RPMI7951 (cell line): ENCODE data around the gene PGM1. TPM values are rescaled to one million over a fixed set of nuclear protein-coding genes. Genes with fewer than 3 reads are reported as not detected.

Experiments used
- DNase-seq: peaks from one replicate; pipeline ENCODE4 v3.0.0-alpha.2; 2012; ENCODE audit warnings: low read depth
- total RNA-seq: library from RNA; depleted of rRNA; stranded (reverse); fragments of >200 nt; shearing (Covaris generic); gene quantifications from 2 replicates; pipeline ENCODE4 v1.2.3, GENCODE V29; 2014

PGM1 gene
- total RNA-seq, 1 experiment from 2014 or later = 140 TPM

DNA sequence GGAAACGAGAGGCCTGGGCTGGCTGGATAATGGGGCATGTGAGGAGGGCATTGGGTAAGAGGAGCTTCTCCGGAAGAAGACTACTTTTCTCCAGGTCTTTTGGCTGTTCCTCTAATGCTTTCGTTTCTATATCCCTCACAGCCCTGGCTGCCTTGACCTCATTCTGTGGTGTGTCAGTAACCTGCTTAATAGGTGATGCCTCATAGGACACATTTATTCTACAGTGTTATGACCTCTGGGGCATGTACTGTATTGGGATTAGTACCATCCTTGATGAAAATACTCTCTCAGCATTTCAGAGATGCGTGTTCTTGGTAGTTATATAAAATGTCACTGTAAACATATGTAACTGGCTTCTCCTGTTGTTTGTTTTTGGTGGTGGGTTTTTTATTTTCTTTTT lies 40.1 kb downstream of the PGM1 start:
- no peak for DNase-seq

DNA sequence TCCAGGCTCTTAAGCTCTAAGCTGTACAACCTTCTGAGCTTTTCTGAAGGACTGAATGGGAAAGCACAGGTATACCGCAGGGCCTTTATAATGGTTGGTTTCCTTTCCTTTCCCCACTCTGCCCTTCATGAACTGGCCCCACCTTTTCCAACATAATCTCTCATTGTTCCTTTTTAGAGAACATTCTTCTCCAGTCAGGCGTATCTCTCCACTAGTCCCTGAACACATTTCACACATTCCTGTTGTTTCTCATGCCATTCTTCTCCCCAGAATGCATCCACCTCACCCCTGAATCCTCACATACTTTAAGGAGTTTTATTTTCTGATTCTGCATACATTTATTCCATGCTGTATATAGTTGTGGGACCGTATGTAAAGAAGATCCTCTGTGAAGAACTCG lies 41.3 kb downstream of the PGM1 start:
- DNase-seq = no peak

DNA sequence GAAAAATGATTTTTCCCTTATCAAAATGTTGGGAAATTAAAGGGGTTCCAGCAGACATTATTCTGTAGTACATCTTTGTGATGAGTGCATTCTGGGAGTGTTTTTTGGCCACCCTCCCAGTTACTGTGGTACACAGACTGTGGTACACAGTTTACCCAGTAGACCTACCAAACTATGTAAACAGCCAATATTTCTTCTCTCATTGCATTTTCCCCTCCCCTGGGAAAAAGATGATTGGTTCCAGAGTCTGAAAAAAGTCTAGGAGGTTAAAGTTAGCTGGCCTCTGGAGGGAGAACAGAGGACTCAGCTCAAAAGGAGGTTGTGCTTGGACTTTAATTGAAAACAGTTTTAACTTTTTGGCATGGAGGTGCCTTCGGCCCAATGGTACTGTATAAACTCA lies 42.5 kb downstream of the PGM1 start:
- peak; percentile 32 for DNase-seq

DNA sequence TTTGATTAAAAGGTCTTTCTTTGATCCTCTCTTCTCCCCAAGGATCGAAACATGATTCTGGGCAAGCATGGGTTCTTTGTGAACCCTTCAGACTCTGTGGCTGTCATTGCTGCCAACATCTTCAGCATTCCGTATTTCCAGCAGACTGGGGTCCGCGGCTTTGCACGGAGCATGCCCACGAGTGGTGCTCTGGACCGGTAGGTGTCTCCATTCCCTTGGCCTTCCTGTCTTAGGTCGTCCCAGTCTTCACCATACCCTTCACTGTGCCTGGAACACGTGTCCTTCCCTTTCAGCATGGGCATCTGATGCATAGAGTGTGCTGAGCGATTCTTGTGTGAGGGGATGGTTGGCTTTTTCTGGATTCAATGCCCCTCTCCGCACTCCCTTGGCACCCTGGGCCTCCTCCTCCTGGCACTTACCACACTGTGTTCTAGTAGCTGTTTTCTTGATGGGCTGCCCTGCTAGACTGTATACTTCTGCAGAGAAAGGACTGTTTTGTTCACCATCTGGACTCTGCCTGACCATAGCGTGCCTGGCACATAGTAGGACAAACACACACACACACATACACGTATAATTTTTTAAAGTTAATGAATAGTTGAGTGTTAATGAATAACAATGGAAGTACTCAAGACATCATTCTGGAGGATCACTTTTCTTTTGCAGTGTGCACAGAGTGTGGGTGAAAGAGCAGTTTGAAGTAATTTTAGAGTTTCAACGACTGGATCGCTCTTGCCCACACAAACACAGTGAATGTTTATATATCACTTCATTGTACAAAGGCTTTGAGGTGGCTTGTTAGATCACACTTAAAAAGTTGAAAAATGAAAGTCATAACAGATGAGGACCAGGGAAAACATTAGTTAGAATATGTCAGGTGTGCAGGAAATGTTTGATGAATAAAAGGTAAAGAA lies 43.2 kb downstream of the PGM1 start:
- no peak for DNase-seq

DNA sequence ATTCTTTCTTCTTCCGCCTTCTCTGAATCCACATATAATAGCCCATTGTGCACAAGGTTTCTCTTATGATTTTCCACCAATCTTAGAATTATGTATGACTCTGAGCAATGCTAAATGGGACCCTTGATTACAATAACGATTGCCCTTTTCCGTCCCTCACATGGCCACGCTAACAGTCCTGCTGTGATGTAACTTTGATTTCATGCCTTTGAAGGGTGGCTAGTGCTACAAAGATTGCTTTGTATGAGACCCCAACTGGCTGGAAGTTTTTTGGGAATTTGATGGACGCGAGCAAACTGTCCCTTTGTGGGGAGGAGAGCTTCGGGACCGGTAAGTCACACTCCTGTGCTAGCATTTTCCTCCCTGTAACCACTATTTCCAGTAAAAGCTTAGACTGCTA lies 45.3 kb downstream of the PGM1 start:
- peak; percentile 46 for DNase-seq

DNA sequence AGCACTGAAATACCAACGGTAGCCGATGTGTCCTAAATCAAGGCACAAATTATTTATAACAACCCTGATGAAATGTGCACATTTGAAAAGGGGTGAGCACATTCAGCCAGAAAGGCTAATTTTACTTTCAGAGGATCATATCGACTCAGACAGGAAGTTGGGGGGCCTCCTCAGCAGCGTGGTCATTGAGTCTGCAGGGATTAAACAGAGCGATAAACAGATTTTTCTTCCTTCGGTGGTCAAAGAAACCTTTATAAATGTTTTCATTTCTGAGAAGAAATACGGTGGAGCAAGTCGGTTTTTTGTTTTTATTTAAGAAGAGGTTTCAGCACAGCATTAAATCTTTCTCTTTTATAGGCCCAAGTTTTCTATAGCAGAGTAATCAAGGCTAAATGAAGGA lies 45.7 kb downstream of the PGM1 start:
- no peak for DNase-seq

DNA sequence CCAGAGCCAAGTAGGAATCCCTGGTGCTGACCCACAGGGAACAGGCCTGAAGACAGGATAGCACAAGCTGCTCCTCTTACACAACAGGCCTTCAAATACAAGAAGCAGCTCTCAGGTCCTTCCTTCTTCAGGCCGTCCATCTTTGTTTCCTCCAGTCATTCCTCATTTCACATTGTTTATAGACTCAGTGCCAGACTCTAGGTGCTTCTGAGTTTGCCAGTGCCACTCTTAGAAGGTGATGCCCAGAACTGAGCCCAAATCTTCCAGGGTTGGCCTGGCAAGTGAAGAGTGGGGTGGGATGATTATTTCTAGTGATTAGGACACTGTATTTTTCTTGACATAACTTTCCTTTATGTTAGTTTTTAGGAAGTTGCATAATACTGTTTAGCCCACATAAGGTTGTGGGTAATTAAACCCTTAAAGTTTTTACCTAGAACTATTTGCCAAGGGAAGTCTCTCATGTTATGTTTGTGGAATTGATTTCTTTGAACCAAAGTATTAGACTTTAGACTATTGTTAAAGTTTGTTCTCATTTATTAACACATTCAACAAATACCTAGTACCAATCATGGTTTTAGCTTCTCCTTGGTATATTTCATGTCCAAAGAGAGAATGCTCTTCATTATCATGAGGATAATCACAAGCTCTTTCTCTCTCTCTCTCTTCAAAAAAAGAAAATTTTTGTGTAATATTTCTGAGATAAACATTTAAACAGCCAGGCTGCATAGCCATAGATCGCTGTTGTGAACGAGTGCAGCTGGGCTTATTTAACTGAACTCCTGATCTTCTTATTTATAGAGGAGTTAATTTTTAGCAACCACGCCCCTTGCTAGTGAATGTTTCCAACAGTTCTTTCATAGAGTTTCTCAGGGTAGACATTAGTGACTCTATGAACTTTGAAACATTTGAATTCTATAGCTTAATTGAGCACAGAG lies 47.7 kb downstream of the PGM1 start:
- DNase-seq = no peak

DNA sequence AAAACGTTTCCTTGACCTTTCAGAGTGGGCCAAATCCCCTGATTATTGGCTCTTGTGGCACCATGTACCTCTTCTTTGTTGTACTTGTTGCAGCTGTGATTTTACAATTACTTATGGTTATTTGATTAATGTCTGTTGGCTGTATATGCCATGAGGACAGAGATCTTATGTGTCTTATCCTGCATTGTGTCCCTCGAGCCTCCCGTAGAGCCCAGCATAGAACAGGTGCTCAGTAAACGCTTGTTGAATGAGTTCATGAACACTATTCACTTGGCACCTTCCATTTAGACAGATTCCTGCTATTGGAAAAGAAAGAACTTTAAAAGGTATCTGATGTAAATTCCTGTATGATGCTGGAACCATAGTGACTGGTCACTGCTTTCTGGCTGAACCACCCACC lies 48.4 kb downstream of the PGM1 start:
- DNase-seq = no peak

DNA sequence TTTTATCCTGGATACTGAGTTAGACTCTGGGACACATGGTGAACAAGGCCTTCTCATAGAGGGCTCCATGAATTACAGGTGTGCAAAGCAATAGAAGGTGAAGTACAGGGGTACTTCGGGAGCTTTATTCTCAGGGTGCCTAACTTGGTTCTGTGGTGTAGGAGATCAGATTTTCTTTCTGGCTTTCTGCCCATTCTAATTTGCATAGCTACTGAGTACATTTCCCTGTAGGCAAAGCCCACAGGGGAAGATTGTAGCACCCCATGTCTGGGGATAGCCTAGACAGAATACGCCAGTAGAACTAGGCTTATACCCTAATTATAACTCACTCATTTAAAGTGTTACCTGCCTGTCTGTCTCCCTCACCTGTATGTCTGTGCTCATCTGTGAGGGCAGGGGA lies 49.7 kb downstream of the PGM1 start:
- DNase-seq = no peak

DNA sequence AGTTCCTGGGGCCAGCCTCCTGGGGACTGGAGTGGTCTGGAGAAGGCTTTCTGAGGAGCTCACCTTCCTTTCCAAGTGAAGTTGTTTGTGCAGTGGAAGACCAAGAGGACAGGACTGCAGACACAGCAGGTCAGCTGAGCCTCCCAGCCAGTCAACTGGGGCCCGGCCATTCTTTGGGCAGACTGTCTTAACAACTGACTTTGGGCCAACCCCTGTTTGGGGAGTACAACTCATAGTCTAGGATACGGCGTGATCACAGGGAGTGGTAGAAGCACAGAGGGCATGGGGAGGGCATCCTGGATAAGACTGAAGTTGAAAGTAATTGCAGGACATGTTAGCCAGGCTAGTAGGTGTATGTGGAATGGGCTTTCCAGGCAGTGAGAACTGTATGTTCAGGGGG lies 50.3 kb downstream of the PGM1 start:
- DNase-seq = no peak

DNA sequence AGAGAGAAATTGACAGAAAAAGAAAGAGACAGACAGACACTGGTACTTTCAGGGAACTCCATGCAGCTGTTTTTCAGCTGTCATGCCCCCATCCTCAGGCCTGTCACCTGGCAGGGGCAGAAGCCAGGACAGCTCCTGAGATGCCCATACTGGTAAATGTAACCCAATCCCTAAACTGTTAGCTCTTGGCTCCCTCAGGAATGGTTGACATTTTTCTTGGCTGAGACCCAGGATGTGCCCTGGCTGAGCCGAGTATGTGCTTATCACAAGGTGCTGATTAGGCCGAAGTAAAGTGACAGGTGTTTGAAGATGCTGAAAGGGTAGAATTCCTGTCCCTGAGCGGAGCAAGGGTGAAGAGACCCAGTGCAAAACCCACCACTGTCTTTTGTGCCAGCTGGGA lies 50.7 kb downstream of the PGM1 start:
- no peak for DNase-seq

DNA sequence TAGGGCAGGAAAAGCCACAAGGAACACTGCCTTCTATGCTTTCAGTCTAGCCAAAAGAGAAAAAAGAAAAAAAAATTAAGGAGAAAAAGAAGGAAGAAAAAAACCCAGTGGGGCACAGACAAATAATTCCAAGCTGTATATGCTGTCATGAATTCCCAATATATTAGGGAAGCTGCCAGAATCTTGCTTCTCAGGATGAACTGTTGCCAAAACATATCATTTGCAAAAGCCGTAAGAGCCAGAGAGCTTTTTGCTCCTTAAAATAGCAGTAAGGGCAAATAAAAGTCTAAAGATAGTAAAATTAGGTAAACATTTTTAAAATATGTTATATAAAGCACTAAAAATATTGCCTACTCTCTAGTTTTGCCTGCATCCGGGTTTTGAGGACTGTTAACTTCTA lies 52.1 kb downstream of the PGM1 start:
- no peak for DNase-seq

DNA sequence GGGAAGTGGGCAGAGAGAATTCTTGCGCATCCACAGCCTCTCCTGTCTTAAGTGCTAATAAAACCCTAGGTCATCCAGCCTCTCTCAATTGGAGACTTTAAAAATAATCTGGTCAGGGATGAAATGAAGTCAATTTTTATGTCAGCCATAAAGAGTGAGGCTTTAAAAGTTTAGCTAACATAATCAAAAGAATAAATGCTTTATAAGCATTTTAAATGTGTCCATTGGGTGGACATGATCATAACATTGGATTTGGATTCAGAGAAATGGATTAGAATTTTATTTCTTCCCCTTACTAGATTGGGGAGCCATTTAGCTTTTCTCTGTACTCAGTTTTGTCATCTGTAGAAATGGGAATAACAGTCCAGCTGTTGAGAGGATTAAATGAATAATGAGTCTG lies 55.5 kb downstream of the PGM1 start:
- no peak for DNase-seq

DNA sequence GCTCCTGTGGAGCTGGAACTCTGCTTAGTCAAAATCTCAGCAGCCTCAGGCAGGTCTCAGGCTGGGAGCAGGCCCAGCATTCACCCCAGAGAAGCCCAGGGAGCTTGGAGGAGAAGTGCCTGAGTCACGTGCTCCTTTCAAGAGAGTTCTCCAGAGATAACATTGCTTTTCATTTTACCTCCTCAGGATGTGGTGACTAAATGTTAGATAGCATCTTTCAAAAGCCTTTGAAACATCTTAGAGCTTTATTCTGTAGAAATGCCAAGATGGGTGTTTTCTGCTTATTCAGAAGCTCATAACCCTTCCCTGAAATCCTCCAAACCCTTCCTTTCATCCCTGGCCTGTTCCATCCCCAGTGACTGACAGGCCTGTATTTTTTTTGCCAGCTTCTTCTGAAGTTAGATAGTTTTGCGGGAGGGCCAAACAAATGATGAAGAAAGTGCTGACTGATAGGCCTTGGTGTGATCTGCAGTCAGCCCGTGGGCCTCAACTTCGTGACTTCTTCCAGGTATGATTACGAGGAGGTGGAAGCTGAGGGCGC lies 58.0 kb downstream of the PGM1 start:
- peak; percentile 90 for DNase-seq

DNA sequence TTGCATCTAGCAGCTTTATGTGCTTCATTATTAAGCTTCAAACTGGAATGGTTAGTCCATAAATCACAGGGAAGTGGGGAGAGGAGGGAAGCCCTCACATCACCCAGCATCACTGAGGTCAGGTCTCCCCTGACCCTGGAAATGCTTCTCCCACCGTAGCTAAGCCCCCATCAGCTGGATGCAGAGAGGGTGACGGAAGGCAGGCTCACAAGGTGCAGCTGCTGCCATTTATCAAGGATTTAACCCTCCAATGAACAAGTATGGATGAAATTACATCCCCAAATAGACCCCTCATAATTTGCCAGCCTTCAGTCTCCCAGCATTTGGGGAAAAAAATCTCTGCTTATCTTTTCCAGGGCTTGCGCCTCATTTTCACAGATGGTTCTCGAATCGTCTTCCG lies 60.8 kb downstream of the PGM1 start:
- no peak for DNase-seq

DNA sequence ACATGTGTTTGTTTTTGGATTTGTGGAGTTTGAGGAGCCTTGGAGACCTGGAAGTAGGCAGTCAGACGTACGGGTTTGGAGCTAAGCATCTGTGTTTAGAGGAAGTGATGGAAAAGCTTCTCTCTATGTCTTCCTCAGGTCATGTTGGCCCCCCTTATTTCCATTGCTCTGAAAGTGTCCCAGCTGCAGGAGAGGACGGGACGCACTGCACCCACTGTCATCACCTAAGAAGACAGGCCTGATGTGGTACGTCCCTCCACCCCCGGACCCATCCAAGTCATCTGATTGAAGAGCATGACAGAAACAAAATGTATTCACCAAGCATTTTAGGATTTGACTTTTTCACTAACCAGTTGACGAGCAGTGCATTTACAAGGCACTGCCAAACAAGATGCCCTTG lies 66.2 kb downstream of the PGM1 start:
- DNase-seq = no peak

DNA sequence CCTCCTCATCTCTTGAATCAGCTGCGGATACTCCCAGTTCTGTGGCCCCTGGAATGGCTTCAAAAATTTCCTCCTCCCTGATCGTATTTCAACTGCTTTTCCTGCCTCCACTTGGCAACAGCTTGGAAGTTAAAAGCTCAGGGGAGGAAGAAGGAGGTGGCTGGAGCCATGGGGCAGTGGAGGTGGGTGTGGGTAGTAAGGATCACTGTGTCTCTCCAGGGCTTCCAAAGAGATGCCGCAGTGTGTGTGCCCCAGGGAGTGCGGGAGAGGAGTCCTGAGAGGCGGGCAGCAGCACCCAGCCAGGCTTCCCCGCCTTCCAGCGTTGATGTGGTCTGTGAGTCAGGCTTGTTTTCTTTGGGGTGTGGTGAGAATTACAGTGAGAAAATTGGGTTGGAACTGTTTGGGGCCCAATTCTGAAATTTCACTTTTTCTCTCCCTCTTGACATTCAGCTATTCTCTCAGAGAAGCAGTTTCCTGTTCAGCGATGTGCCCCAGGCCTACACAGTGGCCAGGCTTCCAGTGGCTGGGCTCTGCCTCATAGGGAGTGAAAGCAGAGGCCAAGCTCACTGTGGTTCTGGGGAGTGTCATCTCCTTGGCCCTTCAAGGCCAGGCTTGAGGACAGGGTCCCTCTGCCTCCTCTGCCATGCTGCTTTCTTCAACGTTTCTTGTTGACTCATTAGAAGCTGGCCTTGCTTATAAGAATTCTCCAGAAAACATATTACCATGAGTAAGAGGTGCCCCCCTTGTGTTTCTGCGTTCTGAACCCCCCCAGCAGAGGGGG lies 69.0 kb downstream of the PGM1 start:
- peak; percentile 98 for DNase-seq

DNA sequence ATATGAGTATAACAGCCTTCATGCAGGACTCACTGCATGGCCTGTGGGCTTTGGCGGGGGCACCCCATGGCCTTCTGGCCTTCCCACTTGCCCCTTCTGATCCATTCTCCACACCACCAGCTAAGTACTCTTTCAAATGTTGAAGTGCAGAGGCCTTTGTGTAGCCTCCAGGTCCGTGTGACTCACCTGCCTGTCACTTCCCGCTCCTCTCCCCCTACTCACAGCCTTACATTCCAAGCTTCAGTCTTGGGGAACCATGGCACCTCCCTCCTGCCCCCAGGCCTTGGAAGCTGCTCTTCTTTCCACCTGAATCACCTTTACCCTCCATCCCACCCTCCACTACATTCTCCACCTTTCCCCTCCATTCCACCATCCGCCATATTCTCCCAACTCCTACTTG lies 69.6 kb downstream of the PGM1 start:
- peak; percentile 90 for DNase-seq

DNA sequence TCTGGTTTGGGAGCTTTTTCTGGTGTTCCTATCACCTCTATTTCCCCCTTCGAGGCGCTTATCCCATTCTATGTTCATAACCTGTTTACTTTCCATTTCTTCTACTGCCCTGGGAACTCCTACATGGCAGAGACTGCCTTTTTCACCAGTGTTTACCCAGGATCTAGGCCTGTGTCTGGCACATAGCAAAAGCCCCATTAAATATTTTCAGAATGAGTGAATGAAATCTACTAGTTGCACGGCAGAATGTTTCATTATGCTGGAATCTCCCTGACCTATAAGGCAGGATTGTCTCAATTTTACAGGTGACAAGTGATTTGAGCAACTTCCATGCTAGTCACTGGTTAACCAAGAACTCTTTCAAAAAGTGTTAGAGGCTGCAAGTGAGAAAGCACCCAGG lies 70.1 kb downstream of the PGM1 start:
- DNase-seq = peak; percentile 39

DNA sequence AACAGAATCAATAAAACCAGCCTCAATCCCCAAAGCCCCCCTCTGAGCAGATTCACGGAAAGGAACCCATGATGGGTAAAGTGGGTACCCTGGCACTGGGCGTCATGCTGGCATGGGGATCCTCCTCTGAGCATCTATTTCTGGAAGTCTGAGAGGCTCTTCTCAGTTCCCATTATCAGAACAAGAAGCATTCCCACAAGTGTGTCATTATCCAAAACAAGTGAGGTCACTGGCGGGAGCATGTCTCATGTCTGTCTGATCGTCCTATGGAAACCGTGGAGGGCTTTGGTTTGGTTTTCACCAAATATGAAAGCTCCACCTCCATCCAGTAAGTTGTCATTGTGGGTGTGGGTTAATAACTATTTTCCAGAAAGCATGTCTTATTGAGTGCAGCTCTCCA lies 70.7 kb downstream of the PGM1 start:
- DNase-seq = peak; percentile 73

DNA sequence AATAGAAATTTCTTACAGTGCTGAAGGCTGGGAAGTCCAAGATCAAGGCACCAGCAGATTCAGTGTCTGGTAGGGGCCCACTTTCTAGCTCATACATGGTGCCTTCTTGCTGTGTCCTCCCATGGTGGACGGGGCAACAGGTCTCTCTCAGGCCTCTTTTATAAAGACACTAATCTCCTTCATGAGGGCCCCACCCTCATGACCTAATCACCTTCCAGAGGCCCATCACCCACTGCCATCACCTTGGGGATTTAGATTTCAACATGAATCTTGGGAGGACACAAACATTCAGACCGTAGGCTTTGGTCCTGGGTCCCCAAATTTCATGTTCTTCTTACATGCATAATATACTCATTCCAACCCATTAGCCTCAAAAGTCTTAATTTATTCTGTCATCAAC lies 71.5 kb downstream of the PGM1 start:
- DNase-seq = no peak

DNA sequence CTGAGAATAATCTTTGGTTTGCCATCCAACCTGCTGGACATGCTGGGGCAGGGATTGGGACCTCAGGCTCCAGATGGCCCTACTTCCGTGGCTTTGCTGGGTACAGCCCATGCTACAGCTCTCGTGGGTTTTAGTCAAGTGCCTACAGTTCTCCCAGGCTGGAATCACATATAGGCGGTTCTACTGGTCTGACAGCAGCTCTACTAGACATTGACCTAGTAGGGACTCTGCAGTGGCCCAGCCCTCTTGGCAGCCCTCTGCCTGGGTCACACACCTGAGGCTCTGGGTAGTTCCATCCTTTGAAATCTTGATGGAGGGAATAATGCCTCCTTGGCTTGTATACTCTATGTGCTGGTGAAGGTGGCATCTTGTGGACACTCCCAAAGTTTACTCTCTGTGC lies 72.2 kb downstream of the PGM1 start:
- DNase-seq = no peak
